NCI-H1417 treated with DMSO at 0.1 percent for 48 hours (cell line): Measurements from ENCODE around the gene BAD.

Source experiments
- DNase-seq: peaks from one replicate; lab custom pipeline; 2025; lab: John Stamatoyannopoulos, UW

The BAD gene

DNA sequence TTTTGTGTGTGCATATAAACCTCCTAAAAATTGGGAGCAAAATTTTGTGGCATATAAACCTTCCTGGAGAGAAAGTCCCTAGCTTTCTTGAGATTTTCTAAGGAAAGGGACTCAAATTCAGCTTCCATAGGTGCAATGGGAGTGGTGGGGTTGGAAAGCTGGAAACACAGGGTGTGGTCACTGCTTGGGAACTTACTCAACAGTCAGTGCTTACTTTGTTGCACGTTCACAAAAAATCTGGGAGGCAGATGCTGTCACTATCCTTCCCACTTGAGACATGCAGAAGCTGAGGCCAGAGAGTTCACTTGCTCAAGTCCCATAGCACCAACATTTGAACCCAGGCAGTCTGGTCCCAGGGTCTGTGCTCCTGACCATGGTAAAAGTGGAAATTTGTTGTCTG lies 11.8 kb upstream of the BAD start:
- no peak for DNase-seq

DNA sequence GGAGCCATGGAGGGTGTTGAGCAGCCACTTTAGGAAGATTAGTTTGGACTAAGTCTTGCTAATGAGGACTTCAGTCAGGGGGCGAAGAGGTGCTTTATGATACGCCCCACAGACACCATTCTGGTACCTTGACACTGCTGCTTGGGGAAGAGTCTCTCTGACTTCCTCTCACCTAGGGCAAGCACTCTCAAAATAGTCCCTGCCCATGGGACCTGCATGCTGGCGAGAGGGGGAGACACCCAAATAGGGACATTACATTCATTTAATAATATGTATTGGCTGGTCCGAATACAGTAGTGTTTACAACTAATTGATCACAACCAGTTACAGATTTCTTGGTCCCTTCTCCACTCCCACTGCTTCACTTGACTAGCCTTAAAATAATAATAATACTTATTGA lies 11.3 kb upstream of the BAD start:
- DNase-seq, result no peak

DNA sequence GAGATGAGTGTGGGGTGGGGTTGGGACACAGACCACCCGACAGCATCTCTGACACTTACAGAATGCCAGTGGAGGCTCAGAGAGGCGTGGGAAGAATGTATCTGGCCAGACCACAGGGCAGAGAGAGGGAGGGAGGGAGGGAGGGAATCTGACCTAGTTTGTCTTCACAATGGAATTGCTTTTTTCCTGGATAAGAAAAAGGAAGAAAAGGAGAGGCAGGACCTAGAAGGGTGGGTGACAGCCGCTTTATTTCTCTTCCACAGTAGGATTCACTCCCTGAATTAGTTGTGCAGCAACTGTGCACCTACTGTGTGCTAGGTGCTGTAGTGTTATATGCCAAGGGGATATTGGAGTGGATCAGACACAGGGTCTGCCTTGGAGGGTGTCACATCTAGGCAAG lies 10.3 kb upstream of the BAD start:
- DNase-seq, result no peak

DNA sequence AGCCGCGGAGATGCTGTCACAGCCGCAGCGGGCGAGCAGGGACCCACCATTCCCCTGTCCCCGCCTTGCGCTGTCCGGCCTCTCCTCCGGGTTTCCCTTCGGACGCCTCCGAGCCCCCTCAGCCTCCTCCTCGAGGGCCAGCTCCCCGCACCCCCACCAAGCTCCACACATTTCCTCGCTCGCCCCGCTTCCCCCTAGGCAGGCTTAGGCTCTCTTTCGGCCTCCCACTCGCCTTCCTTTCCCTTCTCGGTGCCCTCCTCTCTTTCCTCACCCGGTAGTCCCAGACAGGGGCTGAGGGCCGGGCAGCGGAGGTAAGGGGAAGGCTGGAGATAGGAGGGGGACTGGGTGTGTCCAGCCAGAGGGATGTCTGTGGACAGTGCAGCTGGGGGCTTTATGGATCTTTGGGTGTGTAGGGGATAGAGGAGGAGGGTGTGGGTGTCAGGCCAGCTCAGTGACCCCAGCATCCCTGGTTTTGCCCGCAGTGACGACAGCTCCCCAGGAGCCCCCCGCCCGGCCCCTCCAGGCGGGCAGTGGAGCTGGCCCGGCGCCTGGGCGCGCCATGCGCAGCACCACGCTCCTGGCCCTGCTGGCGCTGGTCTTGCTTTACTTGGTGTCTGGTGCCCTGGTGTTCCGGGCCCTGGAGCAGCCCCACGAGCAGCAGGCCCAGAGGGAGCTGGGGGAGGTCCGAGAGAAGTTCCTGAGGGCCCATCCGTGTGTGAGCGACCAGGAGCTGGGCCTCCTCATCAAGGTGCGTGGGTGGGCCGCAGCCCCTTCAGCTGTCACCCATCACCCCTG lies 8.2 kb upstream of the BAD start:
- DNase-seq, result no peak

DNA sequence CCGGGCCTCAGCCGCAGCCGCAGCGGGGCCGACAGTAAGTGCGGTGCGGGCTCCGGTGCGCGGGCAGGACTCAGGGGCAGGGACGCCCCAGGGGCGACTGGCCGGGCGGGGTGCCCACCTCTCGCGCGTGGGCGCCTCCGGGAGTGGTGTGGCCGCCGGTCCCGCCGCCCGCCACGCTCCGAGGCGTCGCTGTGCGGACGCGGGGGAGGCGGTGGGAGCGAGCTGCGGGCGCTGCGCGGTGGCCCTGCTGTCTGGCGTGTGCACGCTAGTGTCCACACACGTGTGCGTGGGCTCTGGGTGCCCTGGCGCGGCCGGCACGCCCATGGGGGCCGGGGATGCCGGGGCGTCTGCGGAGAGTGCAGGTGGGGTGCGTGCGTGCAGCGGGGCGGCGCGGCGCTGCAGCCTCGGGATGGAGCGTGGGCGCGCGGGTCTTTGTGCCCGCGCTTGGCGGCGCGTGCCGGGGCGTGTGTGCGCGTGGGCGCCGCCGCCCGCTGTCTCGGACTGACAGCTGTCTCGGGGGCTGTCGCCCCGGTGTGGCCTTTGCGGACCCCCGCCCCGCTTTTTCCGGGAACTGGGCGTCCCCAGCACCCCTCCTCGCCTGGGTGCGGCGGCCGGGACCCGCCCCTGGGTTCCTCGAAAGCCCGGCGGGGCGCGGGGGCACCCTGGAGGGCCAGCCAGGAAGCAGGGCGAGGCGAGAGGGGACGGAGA lies 7.4 kb upstream of the BAD start:
- DNase-seq, result no peak

DNA sequence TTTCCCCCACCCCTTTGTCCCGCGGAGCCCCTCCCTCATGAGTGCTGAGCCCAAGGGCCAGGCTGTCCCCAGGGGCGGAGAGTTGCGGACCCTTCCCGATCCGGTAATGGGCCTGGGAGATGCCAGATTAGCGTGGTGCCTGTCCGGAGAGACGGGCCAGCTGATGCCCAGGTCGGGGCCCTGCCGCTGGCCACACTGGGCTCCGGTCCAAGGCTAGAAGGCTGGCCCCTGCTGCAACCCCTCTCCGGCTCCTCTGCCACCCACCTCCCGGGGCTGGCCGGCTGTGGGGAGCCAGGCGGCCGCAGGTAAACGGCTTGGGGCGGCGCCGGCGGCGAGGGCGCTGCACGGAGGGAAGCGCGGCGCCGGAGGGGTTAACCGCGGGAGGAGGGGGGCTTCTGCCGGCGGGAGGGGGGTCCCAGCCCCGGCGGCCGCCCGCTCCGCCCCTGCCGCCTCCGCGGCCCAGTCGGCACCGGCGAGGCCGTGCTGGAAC lies 6.8 kb upstream of the BAD start, which contains the start of gene KCNK4:
Gene KCNK4, plus strand, starts transcription at position 41 of the 490 bp plus-strand sequence. CDS start 1,717 bp downstream, outside the sequence.
- DNase-seq, result no peak

DNA sequence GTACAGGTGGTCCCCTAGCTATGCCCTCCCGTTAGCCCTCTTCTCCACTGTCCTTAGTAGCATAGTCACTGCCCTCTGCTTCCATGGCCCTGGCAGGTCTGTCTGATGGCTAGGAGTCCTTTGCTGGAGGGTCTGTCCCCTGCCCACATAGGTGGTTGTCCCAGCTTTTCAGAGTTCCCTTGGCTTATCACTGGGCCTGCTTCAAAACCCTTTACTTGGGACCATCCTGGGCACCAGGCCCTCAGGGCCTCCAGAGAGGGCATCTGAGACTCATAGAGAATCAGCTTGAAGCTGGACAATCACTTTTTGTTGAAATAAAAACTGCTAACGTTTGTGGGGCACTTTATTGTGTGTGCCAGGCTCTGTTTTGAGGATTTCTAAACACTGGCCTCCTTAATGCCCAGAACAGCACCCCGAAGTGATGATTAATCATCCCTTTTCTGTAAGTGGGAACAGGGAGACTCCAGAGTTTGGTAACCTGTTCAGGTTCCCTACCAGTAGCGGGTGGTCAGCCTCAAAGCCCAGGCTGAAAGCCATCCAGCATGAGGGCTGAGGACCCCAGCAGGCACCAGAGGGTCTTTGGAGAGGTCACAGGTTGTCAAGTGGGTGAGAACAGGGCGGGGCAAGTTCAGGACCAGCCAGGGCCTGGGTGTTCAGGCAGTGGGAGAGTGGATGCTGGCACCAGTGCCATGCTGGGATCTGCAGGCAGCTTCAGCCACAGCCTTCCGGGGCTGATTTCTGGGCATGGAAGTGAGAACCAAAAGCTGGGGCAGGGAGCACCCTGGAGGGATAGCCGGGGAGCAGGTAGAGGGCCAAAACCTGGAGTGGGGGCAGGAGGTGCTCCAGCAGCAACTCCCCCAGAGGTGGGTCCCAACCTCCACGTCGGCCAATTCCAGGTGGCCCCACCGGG lies 6.1 kb upstream of the BAD start:
- no peak for DNase-seq

DNA sequence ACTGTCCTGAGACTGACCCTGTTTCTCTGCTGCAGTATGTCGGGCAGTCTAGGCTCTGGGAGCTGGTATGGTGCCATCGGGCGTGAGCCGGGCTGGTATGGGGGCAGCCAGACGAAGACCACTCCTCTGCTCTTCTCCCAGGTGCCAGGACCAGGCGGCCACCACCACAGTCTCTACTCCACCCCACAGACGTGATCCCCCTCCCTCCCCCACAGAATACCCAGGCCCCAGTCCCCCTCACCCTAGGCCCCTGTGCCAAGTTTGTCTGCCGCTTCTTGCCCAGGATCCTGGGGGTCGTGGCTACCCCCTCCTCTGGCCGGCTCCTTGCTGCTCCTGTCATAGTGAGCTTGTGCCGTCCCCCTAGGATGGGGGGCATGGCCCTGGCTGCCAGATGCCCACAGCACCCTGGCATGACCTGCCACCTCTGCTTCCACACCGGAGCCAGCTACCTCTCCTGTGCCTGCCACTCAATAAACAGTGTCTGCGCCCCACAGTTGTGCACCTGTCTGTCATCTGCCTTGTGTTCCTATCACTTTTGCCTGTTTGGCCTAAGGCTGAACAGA lies 4.6 kb upstream of the BAD start:
- DNase-seq, result no peak

DNA sequence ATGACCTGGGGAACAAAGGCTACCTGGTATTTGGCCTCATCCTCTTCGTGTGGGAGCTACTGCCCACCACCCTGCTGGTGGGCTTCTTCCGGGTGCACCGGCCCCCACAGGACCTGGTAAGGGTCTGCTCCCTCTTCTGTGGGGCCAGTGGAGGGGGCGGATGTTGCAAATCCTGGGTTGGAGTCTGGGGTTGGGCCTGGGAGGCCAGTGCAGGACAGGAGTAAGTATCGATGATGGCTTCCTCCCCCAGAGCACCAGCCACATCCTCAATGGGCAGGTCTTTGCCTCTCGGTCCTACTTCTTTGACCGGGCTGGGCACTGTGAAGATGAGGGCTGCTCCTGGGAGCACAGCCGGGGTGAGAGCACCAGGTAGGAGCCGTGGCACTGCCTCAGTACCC lies 3.9 kb upstream of the BAD start:
- no peak for DNase-seq

DNA sequence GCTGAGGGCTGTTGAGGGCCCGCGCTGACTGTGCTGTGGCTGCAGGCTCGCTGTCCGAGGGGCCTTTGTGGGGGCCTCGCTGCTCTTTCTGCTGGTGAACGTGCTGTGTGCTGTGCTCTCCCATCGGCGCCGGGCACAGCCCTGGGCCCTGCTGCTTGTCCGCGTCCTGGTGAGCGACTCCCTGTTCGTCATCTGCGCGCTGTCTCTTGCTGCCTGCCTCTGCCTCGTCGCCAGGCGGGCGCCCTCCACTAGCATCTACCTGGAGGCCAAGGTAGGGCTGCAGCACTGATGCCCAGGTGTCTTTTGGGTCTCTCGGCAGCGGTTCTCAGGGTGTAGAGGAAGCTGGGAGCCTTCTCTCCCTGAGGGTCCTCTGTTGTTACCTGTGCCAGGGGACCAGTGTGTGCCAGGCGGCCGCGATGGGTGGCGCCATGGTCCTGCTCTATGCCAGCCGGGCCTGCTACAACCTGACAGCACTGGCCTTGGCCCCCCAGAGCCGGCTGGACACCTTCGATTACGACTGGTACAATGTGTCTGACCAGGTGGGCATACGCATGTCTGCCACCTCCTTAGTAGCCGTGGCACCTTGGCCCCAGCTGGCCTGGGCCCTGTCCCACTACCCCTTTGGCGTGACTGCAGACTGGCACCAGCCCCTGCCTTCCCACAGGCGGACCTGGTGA lies 3.3 kb upstream of the BAD start:
- no peak for DNase-seq

DNA sequence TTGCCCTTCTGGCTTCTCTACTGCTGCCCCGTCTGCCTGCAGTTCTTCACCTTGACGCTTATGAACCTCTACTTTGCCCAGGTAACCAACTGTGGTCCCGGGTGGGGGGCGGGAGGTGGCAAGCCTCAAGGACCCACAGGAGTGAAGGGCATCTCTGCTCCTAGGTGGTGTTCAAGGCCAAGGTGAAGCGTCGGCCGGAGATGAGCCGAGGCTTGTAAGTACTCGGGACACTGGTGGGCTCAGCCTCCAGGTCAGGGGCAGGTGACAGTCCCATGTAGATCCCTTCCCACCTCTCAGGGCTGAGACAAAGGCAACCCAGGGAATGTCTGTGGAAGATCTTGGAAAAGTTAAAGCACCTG lies 2.3 kb upstream of the BAD start:
- DNase-seq, result no peak

DNA sequence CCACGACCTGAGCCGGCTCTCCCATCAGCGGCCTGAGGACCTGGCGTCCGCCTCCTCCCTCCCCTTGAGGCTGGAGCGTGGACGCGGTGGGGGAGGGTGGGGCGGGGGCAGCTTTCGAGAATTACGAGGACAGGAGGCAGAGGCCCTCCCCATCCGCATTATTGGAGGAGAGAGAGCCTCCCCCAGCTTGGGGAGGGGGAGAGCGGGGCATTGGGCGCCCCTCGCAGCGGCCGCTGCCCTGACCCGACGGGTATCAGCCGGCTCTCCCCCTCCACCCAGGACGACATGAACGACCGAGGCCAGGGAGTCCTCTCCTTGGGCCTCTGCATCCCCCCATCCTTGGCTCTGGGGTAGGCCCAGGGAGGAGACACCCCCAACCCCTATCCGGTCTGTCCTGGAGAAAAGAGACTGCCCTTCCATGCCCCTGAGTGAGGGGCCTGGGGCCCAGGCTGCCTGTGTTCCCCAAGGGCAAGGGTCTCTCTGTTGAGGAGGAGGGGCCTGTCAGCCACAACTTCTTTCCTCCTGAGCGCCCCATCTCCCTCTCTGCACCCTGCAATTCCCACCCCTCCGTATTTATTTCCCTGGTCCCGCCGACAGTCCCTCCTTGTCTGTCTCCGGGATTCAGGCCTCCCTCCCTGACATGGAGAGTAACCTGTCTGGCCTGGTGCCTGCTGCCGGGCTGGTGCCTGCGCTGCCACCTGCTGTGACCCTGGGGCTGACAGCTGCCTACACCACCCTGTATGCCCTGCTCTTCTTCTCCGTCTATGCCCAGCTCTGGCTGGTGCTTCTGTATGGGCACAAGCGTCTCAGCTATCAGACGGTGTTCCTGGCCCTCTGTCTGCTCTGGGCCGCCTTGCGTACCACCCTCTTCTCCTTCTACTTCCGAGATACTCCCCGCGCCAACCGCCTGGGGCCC lies 1.7 kb upstream of the BAD start:
- DNase-seq, result no peak

DNA sequence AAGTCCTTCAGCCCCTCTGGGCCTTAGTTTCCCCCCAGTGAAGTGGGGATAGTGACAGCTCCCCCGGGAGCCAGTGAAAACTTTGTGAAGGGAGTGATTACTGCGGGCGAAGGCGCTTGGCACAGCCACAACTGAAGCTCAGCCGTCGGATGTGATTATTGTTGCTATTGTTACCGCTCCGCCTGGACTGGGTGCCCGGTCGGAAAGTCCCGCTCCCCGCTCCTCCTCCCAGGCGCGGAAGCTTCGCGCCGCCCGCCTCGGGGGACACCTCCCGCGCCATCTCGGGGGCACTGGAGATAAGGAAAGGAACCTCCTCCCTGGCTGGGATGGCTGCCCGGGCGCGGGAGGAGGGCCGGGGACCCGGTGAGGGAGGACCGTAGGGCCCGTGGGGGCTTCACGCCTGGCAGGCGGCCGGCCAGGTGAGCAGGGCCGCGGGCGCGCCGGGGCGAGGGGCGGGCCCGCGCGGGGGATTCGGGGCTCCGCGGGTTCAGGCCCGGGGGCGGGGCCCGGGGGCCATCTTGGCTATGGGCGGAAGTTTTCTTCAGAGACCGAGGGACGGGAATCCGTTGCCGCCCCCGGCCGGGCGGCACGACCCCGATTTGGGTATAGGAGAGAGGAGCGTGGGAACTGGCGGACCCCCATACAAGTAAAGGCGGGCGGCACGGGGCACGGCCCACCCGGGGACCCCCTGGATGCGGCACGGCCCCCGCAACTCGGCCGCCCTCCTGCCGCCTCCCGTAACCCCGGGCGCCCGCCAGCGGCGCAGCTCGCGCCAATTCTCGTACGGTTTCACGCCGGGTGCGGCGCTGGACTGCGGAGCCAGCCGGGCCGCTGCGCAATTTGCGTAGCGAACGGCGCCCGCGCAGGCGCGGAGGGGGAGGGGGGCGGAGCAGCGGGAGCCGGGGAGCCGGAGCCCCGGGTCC lies 758 bp upstream of the BAD start, which contains the start of gene GPR137:
Gene GPR137, plus strand, starts transcription at position 887 of the 923 bp plus-strand sequence. CDS start 677 bp downstream, outside the sequence.
- DNase-seq, result no peak

DNA sequence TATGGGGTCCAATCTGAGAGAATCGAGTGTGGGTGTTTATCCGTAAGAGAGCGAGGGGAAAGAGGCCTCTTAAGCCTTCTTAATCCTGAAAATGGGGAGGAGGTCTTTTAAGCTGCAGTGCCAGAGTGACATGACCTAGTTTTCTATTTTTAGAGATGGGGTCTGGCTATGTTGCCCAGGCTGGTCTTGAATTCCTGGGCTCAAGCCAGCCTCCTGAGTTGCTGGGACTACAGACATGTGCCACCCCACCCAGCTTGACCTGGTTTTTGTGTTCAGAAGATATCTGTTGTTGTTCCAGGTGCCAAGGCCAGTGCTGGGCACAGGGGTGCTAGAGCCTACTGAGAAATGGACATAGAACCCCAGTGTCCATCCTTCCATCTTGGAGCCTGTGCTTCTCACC lies 1.4 kb downstream of the BAD start:
- DNase-seq, result no peak

DNA sequence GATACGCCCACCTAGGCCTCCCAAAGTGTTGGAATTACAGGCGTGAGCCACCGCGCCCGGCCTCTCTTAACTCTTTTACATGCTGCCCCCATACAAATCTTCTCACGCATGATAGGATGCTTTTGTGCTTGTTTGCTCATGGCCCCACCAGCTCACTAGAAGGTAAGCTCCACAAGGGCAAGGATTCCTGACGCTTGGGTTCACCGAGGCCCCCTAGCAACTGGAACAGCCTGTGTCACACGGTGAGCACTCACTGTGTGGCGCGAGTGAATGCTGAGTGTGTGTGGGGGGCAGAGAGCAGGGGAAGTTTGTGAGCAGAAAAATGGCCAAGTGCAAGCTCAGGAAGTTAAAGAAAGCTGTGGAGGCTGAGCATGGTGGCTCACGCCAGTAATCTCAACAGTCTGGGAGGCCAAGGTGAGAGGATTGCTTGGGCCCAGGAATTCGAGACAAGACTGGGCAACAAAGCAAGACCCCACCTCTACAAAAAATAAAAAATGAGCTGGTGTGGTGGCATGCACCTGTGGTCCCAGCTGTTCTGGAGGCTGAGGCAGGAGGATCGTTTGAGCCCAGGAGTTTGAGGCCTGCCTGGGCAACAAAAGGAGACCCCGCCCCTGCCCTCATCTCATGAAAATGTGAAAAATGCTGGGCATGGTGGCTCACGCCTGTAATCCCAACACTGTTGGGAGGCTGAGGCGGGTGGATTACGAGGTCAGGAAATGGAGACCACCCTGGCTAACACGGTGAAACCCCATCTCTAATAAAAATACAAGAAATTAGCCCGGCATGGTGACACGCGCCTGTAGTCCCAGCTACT lies 2.3 kb downstream of the BAD start:
- DNase-seq, result no peak

DNA sequence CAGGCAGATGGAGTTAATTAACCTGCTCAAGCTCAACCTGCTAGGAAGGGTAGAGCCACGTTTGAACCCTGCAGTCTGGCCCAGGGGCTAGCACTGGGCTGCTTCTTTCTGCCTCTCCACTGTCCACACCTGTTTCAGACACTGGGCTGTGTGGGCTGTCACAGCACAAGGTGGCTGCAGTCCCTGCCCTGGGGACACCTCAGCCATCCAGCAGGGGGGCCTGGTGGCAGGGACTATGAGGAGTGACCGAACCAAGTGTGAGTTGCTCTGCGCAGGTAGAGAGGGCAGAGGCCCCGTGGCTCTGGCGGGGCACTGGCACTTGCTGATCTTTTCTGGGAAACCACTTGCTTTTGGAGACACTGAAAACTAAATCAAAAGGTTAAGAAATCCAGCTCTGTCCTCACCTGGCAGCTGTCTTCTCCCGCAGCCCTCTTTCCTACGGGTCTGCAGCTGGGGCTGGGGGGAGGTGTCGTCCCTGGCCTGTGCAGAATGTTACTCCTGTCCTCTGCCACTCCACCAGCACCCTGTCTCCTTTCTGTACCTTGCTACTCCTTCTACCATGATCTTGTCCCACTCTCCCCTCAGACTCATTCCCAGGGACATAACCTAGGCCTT lies 5.8 kb downstream of the BAD start:
- DNase-seq, result no peak

DNA sequence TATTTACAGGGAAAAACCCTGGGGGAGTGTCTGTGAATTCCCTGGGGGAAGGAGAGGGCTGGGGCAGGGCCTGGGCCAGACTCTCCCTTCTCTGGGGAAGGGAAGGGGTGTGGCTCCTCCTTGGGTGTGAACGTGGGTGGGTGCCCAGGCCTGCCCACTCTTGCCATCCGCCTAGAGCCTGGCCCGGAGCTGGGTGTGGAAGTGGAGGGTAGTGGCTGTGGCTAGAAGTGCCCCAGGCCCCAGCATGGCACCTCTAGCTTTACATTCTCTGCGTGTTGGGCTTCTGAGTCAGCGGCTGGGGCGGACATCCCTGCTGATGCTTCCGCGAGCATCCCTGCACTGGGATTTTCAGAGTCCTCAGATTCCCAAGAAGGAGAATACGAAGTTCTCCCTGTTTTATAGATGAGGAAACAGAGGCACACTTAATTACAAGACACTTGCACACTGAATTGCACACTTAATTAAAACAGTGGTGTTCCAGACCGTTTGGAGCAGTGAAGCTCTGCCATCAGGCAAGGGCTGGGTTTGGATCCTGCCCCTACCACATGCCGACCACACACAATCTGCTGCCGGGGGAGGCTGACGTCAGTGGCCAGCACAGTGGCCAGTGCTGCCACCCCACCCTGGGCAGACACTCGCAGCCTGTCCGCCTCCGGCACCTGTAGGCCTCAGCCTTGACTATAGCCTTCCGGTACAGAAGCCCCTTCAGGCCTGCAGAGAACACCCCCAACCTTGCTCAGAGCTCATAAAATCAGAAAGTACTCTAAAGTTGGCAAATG lies 7.6 kb downstream of the BAD start:
- DNase-seq, result no peak
